Retinal pigment epithelial cell (primary cell): Measurements from ENCODE around the gene PAQR9.

Experiments used
- DNase-seq: peaks from one replicate; pipeline ENCODE4 v3.0.0-alpha.2; 2010; ENCODE audit warnings: low read depth
- H3K4me3 ChIP-seq: 2 replicates; pipeline ENCODE4 v1.5.1; 2011; ENCODE audit warnings: mild to moderate bottlenecking, low read length, control low read depth, moderate library complexity
- TF ChIP-seq, protein P1 (sequence below): conservative IDR thresholded peaks from 2 replicates; pipeline ENCODE4 v1.5.1; 2011; ENCODE audit warnings: low read depth, low read length, control low read depth, inconsistent platforms

The PAQR9 gene

DNA sequence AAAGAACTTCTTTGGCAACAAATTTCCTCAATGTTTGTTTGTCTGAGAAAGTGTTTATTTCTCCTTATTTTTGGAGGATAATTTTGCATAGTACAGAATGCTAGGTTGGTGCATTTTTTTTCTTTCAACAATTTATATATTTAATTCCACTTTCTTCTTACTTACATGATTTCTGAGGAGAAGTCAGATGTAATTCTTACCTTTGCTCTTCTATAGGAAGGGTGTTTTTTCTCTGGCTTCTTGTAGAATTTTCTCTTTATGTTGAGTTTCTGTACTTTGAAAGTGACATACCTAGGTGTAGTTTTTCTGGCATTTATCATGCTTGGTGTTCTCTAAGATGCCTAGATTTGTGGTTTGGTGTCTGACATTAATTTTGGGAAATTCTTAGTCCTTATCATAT, 39.8 kb downstream of the PAQR9 start:
- TF ChIP-seq, protein P1, sequence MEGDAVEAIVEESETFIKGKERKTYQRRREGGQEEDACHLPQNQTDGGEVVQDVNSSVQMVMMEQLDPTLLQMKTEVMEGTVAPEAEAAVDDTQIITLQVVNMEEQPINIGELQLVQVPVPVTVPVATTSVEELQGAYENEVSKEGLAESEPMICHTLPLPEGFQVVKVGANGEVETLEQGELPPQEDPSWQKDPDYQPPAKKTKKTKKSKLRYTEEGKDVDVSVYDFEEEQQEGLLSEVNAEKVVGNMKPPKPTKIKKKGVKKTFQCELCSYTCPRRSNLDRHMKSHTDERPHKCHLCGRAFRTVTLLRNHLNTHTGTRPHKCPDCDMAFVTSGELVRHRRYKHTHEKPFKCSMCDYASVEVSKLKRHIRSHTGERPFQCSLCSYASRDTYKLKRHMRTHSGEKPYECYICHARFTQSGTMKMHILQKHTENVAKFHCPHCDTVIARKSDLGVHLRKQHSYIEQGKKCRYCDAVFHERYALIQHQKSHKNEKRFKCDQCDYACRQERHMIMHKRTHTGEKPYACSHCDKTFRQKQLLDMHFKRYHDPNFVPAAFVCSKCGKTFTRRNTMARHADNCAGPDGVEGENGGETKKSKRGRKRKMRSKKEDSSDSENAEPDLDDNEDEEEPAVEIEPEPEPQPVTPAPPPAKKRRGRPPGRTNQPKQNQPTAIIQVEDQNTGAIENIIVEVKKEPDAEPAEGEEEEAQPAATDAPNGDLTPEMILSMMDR = no peak
- no peak overlapping the region for H3K4me3 ChIP-seq
- DNase-seq = no peak

DNA sequence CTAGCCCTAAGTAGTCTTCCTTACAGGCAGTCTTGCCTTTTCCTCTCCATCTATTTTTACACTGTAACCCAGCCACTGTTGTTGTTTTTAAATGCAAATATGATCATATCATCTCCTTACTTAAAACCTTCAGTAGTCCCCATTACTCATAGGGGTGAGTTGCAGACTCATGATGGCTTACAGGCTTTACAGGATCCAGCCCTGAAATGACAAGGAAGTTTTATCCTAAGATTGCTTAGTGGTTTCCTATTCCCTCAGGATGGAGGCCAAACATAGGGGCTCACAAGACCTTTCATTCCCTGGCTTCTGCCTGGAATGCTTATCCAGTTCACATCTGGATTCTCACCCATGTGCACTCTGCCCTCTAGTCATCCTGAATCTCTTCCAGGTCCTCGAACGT, 46.9 kb downstream of the PAQR9 start:
- no peak for DNase-seq
- TF ChIP-seq, protein P1 = no peak

DNA sequence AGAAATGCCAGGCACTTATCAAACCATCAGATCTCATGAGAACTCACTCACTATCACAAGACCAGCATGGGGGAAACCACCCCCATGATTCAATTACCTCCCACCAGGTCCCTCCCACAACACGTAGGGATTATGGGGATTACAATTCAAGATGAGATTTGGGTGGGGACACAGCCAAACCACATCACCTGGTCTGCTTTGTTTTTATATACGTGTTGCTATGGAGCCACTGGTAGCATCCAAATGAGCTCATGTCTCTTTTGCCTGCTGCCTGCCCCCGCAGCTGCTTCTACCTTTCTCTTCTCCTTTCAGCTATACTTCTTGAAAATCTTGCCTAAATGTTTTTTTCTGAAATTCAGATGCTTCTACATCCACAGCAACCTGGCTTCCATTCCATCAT, 47.8 kb downstream of the PAQR9 start:
- TF ChIP-seq, protein P1 = no peak

More for the DNA sequence above, 46.9 kb downstream of the PAQR9 start:
- H3K4me3 ChIP-seq = no peak overlapping the region

DNA sequence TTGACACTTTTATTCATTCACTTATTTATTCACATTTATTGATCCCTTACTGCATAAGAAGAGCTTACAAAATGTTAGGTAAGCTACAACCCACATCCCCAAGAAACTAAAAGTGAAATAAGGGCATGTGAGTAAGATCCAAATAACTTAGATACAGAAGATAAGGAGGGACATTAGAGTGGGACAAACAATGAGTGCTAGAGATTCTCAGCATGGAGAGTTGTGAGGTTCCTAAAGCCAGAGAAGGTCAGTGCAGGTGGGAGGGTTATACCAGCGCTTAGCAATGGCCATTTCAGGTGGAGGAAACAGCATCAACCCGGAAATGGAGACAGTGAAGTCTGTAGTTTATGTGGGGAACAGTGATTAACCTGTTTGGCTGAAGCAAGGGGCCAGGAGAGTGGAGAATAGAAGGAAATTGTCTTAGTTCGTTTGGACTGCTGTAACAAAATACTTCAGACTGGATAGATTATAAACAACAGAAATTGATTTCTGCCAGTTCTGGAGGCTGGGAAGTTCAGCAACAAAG, 49.1 kb downstream of the PAQR9 start:
- TF ChIP-seq, protein P1 = no peak
- DNase-seq = no peak
- no peak overlapping the region for H3K4me3 ChIP-seq

More for the DNA sequence above, 47.8 kb downstream of the PAQR9 start:
- H3K4me3 ChIP-seq = no peak overlapping the region
- no peak for DNase-seq

DNA sequence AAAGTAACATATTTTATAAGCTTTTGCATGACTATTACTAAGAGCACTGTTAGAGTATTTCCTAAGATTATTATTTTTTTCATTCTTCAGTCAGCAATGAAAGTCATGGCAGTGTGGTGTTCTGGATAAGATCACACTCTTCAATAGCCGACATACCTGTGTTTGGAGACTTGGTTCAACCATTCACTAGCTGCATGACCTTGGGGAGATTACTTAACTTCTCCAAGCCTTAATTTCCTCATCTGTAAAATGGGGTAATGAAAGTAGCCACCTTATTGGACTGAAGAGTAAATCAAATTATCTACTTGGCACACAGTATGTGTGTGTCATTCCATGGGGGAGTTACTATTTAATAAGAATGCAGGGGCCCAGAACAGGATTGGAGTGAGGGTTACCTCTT, 50.0 kb downstream of the PAQR9 start:
- TF ChIP-seq, protein P1 = no peak
- H3K4me3 ChIP-seq = no peak overlapping the region
- DNase-seq = no peak

DNA sequence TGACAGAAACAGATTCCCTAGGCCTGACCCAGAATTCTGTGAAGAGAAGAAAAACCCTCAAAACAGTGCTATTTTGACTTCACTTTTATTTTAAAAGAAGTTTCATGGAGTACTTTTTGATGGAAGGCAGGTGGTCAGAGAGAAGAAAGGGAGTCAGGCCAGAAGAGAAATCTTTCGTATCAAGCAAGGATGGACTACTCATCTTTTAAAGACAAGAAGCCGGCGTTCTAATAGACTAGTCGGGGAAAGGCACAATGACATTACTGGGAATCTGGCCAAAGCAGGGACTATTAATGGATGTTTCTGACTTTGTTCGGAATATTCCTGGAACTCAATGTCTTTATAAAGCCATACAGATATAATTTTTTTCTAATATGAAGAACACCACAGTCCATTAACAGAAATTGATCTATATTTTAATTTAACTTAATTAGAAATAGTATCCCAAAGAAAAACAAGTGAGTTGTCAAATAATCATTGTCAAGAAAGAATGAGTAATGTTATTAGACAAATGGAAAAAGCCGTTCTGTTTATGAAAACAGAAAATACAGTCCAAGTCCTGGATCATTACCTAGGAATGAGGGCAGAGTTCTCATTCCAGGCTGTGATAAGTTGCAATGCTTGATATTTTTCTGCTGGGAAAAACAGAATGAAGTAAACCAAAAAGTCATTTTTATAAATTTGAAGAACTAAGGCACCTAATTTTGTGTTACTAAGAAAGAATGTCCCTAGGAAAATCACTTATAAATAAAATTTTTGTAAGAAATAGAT, 50.9 kb downstream of the PAQR9 start:
- no peak for DNase-seq
- no peak overlapping the region for H3K4me3 ChIP-seq
- TF ChIP-seq, protein P1 = no peak
